ENCODE measurements around the gene PEMT. TPM values are rescaled to one million over a fixed set of nuclear protein-coding genes. Genes with fewer than 3 reads are reported as not detected.

PEMT gene
- total RNA-seq, 2 donors from 2014 or later = 38.3 to 52.7 TPM

GRCh38 chr17:17576772-17577234, 14.7 kb downstream of the PEMT start:
- TF ChIP-seq CTCF (conservative IDR thresholded peaks at IDR 0.05) = no peak
- no peak overlapping the region for H3K9ac ChIP-seq (ENCODE audit: extremely low read depth, low read length, poor library complexity, severe bottlenecking)
- no peak for DNase-seq
- no peak overlapping the region for H3K27ac ChIP-seq (ENCODE audit: low read depth, low read length)
- no peaks in the 10 kb centered on the region for H3K9me3 Mint-ChIP-seq
- 93 to 95% methylated on average over 9 to 13 of the region's 13 CpGs for whole genome bisulfite sequencing, 2 experiments (ENCODE audit: insufficient coverage in 1 of 2, insufficient read length in 1 of 2)
- no peak overlapping the region for H3K27ac Mint-ChIP-seq
- H3K4me1 Mint-ChIP-seq = peaks cover 4% of the 10 kb centered on the region
- no peaks in the 10 kb centered on the region for H3K27me3 ChIP-seq (ENCODE audit: control insufficient read depth, insufficient read depth, low read length, poor library complexity, severe bottlenecking)
- H3K36me3 ChIP-seq (ENCODE audit: control insufficient read depth, insufficient read depth, low read length) = no peaks in the 10 kb centered on the region
- no peak overlapping the region for H3K4me3 ChIP-seq (ENCODE audit: low read length)
- H3K4me3 Mint-ChIP-seq = no peak overlapping the region
- peaks cover 4% of the 10 kb centered on the region for H3K36me3 Mint-ChIP-seq (ENCODE audit: low read depth)
- H3K9me3 ChIP-seq (ENCODE audit: control insufficient read depth, low read length) = no peaks in the 10 kb centered on the region
- H3K4me1 ChIP-seq (ENCODE audit: control insufficient read depth, insufficient read depth, low read length) = no peaks in the 10 kb centered on the region
- H3K27me3 Mint-ChIP-seq (ENCODE audit: insufficient read depth) = no peaks in the 10 kb centered on the region

GRCh38 chr17:17575360-17576251, 15.9 kb downstream of the PEMT start:
- H3K27me3 Mint-ChIP-seq (ENCODE audit: insufficient read depth) = no peaks in the 10 kb centered on the region
- WGBS, 2 experiments (ENCODE audit: insufficient coverage in 1 of 2, insufficient read length in 1 of 2) = 87 to 90% methylated on average over 10 to 16 of the region's 16 CpGs
- no peaks in the 10 kb centered on the region for H3K9me3 Mint-ChIP-seq
- Histone ChIP-seq H3K27ac (ENCODE audit: low read depth, low read length) (no peak overlapping the region), H3K36me3 (ENCODE audit: control insufficient read depth, insufficient read depth, low read length) (no peaks in the 10 kb centered on the region), H3K9me3 (ENCODE audit: control insufficient read depth, low read length) (no peaks in the 10 kb centered on the region), H3K4me3 (ENCODE audit: low read length) (no peak overlapping the region), H3K9ac (ENCODE audit: extremely low read depth, low read length, poor library complexity, severe bottlenecking) (no peak overlapping the region), H3K4me1 (ENCODE audit: control insufficient read depth, insufficient read depth, low read length) (no peaks in the 10 kb centered on the region), H3K27me3 (ENCODE audit: control insufficient read depth, insufficient read depth, low read length, poor library complexity, severe bottlenecking) (no peaks in the 10 kb centered on the region)
- no peak for TF ChIP-seq CTCF (conservative IDR thresholded peaks at IDR 0.05)
- no peak overlapping the region for H3K27ac Mint-ChIP-seq
- H3K4me1 Mint-ChIP-seq = no peaks in the 10 kb centered on the region
- no peak overlapping the region for H3K4me3 Mint-ChIP-seq
- peaks cover 5% of the 10 kb centered on the region for H3K36me3 Mint-ChIP-seq (ENCODE audit: low read depth)
- DNase-seq = no peak

GRCh38 chr17:17573912-17574311, 17.6 kb downstream of the PEMT start:
- no peaks in the 10 kb centered on the region for H3K4me1 Mint-ChIP-seq
- no peak for TF ChIP-seq CTCF (conservative IDR thresholded peaks at IDR 0.05)
- Histone ChIP-seq H3K27me3 (ENCODE audit: control insufficient read depth, insufficient read depth, low read length, poor library complexity, severe bottlenecking) (no peaks in the 10 kb centered on the region), H3K4me1 (ENCODE audit: control insufficient read depth, insufficient read depth, low read length) (no peaks in the 10 kb centered on the region), H3K27ac (ENCODE audit: low read depth, low read length) (no peak overlapping the region), H3K9me3 (ENCODE audit: control insufficient read depth, low read length) (no peaks in the 10 kb centered on the region), H3K4me3 (ENCODE audit: low read length) (no peak overlapping the region), H3K36me3 (ENCODE audit: control insufficient read depth, insufficient read depth, low read length) (no peaks in the 10 kb centered on the region), H3K9ac (ENCODE audit: extremely low read depth, low read length, poor library complexity, severe bottlenecking) (no peak overlapping the region)
- H3K27ac Mint-ChIP-seq = no peak overlapping the region
- H3K9me3 Mint-ChIP-seq = no peaks in the 10 kb centered on the region
- no peak for DNase-seq
- WGBS, 2 experiments (ENCODE audit: insufficient coverage in 1 of 2, insufficient read length in 1 of 2) = 96% methylated on average over 6 of the region's 7 CpGs
- H3K27me3 Mint-ChIP-seq (ENCODE audit: insufficient read depth) = no peaks in the 10 kb centered on the region
- no peak overlapping the region for H3K4me3 Mint-ChIP-seq
- H3K36me3 Mint-ChIP-seq (ENCODE audit: low read depth) = peaks cover 8% of the 10 kb centered on the region
